Stimulated activated CD8-positive, alpha-beta memory T cell treated with anti-CD3 and anti-CD28 coated beads, Interleukin-7, amount 100 ng/mL, for 24 hours (primary cell): ENCODE measurements around the gene ST3GAL2.
"Not testable (repeated sequence)": the region's sequence is repeated elsewhere in the genome, so short reads cannot be mapped to it uniquely, and the experiment has no call there.

Experiments
- DNase-seq: peaks from one replicate; pipeline ENCODE4 v3.0.0-alpha.2; 2020; ENCODE audit warnings: low read depth

Gene ST3GAL2

DNA sequence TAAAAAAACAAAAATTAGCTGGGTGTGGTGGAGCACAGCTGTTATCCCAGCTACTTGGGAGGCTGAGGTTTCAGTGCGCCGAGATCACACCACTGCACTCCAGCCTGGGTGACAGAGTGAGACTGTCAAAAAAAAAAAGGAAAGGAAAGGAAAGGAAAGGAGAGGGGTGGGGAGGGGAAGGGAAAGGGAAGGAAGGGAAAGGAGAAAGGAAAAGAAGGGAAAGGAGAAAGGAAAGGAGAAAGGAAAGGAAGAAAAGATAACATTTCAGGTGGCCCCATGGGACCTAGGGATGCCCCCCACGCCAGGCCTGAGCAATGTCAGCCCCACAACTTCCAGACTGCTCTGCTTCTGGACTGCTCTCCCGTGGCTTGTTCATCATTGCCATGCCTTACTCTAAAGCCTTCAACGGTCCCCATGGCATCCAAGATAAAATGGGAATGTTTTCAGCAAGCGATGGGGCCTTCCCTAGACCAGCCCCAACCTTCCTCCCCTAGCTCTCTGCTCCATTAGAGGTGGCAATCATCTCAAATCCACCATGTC lies 55.4 kb downstream of the ST3GAL2 start:
- no peak for DNase-seq

DNA sequence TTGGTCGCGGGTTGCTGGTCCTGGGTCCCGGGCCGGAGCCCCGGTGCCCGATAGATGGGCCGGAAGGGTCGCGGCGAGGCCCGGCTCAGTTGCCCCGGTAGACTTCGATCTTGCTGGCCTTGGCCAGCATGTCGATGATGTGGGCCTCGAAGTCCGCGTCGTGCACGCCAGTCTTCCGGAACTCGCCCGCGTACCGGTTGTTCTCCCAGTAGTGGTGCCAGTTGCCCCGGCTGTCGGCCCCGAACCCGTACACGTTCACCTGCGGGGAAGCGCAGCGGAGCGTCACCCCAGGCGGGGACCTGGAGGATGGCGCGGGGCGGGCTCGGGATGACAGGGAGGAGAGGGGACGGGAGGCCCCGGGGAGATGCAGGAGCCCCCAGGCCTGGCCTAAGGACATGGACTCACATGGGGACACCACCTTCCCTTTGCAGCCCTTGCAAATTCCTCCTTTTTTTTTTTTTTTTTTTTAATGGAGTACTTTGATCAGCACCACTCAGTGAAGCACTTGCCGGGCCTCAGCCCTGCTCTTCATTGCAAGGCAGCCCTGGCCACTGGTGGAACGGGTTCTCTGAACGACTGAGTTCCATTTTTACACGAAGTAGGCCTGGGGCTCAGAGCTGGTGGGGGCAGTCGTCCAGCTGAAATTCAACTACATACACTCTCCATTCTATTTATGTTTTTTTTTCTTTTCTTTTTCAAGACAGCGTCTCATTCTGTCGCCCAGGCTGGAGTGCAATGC lies 57.1 kb downstream of the ST3GAL2 start:
- DNase-seq = peak; percentile 33

DNA sequence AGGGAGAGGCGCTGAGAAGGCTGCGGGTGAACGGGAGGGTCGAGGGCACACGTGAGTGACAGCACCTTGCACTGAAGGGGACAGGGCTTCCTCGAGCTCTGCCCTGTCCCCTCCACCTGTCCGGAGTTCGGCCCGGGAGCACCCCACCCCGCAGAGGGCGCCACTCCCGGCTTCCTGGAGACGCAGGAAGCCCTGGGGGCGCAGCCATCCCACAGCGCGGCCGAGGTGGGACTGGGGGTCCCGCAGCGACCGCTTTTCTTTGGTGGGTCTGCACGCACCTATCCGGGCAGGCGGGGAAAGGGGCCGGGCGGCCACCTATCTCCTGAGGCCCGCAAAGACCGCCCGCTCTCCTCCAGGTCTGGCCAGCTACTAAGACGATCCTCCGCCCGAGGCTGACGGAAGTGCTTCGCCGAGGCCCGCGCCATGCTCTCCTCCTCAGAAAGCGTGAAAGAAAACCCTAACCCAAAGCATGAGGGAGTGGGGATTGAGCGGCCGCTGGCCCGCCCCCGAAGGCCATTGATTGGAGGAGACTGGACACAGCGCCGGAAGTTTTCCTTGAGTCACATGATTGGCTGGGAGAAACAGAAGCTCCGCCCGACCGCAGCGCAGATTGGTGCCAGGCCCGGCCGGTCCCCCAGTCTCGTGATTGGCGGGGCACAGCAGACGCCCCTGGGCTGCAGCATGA lies 57.8 kb downstream of the ST3GAL2 start:
- DNase-seq = peak; percentile 89

DNA sequence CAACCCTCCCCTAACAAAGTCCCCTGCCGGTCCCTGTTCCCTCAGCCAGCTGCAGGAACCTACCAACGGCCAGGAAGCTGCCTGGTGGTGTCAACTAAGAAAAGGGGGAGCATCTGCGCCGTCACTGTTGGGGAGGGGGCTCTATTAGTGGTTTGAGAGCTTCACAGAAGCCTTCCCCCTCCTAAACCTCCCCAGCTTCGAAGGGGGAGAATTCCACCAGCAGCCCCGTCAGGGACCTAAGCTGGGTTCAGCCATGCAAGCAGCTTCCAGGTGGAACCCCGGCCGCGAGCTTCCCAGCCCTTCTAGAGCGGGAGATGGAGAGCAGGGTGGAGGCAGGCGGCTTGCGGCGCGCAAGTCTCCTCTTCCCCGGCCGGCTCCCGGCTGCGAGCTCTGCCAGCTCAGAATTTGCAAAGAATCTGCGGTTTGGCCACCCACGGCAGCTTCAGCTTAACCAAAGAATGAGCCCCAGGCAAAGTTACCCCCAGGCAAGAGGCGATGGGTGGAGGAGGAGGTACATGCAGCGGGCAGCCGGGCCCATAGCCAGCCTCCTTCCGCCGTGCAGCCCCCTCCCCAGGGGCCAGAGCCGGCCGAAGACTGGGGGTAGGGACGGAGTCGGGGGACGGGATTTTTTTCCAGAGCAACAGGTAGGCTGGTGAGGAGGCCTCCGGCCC lies 58.5 kb downstream of the ST3GAL2 start:
- peak; percentile 59 for DNase-seq

DNA sequence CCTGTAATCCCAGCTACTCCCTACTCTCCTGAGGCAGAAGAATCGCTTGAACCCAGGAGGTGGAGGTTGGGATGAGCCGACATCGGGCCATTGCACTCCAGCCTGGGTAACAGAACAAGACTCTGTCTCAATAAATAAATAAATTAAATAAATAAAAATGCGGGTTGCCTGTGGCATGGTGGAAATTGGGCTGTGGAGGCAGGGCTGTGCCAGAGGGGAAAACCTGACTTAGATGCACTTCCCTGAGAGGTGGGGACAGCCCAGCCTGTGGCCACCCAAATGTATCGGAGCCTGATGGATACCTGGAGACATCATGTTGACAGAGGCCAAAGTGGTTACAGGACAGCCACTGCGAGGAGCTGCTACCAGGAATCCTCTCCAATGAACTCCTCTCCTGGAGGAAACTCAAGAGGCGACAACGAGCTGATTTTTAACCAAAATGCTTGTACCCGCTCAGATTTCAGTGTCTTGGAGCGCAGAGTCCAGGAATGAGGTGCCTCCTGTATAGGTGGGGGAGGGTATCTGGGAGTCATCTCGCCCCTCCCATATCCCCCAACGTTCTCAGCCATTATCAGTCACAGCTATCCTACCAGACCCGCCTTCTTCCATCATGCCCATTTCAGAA lies 59.9 kb downstream of the ST3GAL2 start:
- no peak for DNase-seq

DNA sequence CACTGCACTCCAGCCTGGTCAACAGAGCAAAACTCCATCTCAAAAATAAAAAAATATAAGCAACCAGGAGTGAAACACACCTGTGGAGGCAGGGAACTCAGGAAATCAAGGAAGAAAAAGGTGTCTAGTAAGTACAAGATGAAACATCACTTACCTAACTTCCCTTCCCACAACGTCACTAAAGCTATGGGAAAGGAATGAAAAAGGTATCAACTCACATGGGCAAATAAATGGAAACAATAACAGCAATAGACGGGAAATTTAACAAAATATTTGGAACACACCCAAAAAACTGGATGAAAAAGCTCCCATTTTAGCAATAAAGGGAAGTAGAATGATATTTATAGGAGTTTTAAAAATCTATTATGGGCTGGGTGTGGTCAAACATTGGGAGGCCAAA lies 61.1 kb downstream of the ST3GAL2 start:
- DNase-seq = no peak

DNA sequence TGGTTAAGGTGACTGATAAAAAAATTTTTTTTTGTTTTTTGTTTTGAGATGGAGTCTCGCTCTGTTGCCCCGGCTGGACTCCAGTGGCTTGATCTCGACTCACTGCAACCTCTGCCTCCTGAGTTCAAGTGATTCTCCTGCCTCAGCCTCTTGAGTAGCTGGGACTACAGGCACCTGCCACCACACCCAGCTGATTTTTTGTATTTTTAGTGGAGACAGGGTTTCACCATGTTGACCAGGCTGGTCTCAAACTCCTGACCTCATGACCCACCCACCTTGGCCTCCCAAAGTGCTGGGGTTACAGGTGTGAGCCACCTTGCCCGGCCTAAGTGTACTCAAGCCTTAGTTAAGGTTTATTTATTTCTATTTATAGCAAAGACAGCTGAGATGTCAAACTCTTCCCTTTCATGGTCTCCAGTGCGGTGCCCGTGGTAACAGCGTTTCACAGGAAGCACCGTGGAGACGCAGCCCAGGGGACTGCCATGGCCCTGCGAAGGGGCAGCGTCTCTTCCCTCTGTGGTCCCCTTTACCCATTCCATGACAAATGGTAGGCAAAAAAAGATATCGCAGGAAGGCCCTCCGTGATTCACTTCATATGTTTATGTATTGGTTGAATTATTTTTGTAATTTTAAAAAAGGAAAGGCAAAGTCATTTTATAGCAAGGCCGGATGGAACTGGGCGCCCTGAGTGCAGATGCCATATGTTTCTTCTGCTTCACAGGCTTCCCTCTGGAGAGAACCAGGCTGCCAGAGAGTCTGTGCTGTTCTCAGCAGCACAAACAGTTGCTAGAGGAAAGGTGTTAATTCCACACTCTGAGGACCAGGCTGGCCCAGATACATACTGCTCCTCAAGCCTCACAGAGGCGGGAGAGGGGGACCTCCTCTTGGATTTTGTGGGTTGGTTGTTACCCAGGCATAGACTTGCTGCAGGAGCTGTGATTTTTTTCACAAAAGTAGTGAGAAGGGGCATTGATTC lies 63.0 kb downstream of the ST3GAL2 start:
- no peak for DNase-seq

DNA sequence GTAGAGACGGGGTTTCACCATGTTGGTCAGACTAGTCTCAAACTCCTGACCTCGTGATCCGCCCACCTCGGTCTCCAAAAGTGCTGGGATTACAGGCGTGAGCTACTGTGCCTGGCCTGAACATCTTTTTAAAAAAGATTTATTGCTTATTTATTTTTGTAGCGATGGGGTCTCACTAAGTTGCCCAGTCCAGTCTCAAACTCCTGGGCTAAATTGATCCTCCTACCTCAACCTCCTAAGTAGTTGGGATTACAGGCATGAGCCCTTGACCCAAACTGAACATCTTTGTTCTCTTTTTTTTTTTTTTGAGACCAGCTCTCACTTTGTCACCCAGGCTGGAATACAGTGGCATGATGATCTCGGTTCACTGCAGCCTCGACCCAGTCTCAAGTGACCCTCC lies 64.7 kb downstream of the ST3GAL2 start:
- DNase-seq = no peak

DNA sequence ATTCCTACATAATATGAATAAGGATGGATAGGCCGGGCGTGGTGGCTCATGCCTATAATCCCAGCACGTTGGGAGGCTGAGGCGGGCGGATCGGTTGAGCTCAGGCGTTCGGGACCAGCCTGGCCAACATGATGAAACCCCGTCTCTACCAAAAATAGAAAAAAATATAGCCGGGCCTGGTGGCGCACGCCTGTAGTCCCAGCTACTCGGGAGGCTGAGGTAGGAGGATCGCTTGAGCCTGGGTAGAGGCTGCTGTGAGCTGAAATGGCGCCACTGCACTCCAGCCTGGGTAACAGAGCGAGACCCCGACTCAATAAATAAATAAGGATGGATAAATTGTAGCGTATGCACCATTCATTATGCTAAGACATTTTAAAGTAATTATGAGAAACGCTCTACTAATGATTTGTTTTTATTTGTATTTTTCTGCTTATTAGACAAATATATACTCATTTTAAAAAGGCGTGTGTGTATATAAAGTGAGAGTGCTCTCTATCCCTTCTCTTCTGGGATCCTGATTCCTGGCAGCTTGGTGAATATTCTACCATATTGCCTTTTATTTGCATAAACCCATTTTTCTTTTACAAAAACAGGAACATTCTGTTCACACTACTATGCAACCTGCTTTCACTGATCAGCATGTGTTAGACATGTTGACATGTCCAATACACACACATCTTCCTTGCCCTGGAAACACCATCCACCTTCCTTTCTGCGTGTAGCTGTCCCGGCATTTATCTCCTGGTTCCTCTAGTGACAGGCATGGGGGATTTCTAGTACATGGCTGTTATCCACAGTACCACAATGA lies 65.8 kb downstream of the ST3GAL2 start:
- no peak for DNase-seq

DNA sequence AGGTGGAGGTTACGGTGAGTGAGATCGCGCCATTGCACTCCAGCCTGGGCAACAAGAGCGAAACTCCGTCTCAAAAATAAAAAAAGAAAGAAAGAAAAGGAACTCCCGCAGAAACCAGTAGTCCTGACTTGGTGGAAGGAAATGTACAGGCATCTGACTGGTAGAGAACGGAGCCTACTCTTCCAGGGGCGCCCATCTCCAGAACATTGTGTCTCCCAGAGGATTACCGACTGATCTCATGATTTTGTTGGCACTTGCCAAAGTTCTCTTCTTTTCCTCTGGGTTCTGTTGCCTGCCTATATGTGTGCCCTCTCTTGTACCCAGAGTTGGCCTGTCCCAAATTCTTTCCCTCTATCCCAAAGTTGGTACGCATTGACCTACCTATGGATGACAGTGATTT lies 68.0 kb downstream of the ST3GAL2 start:
- no peak for DNase-seq

DNA sequence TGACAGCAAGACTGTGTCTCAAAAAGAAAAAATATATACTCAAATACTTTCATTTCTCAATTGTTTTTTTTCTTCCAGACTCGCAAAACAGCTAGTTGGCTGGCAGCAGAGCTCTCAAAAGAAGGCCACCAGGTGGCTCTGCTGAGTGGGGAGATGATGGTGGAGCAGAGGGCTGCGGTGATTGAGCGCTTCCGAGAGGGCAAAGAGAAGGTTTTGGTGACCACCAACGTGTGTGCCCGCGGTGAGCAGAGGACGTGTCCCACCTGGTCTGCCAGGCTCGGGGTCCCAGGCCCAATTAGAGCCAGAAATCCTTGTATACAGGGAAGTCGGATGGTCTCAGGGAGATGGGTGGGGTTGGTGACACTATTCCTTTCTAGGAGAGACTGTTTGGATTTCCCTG lies 68.8 kb downstream of the ST3GAL2 start:
- not testable (repeated sequence) for DNase-seq

DNA sequence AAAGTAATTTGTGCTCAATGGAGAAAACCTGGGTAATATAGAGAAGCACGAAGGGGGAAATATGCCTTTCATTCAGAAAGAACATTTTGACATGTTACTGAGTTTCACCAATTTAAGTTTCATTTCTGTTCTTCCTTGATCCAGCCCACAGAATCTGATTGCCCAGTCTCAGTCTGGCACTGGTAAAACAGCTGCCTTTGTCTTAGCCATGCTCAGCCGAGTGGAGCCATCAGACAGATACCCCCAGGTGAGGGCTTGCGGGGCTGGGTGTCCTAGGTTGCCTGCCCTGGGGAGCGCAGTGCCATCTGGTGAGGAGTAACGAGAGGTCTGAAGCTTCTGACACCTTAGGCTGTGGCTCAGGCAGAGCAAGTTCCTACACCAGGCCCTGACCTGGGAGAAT lies 74.5 kb downstream of the ST3GAL2 start:
- no peak for DNase-seq

DNA sequence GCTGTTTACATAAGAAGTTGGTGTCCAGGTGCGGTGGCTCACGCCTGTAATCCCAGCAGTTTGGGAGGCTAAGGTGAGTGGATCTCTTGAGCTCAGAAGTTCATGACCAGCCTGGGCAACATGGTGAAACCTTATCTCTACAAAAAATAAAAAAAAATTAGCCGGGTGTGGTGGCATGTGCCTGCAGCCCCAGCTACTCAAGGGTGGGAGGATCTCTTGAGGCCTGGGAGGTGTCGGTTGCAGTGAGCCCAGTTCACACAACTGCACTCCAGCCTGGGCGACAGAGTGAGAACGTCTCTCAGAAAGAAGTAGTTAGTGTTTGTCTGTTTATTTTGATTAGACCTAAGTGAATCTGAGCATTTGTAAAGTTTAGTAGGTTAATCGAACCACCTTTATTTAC lies 79.3 kb downstream of the ST3GAL2 start:
- DNase-seq = no peak

DNA sequence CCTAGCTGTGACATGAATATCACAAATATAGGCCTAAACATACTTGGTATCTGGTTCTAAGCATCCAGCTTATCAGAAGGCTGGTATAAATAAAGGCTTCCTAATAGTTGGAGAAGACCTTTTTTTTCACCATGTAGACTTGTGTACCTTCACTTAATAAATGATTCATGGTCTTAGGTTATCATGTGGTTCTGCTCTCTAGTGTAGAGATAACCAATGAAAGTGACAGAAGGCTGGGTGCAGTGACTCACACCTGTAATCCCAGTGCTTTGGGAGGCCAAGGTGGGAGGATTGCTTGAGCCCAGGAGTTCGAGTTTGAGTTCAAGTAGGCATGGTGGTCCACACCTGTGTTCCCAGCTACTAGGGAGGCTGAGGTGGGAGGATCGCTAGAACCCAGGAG lies 89.1 kb downstream of the ST3GAL2 start:
- DNase-seq = no peak

DNA sequence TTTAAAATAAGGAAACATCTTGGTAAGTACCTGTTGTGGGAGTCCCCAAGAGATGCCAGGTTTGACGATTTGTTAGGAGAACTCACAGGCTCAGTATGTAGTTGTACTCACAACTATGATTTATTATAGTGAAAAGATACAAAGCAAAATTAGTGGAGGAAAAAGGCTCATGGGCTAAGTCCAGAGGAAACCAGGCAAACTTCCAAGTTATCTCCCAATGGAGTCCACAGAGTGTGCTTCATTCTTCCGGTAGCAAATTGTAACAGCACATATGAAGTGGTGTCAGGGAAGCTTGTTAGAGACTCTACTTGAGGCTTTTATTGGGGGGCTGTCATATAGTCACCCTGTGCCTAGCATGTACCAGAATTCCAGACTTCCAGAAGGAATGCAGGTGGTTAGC lies 89.9 kb downstream of the ST3GAL2 start:
- no peak for DNase-seq

DNA sequence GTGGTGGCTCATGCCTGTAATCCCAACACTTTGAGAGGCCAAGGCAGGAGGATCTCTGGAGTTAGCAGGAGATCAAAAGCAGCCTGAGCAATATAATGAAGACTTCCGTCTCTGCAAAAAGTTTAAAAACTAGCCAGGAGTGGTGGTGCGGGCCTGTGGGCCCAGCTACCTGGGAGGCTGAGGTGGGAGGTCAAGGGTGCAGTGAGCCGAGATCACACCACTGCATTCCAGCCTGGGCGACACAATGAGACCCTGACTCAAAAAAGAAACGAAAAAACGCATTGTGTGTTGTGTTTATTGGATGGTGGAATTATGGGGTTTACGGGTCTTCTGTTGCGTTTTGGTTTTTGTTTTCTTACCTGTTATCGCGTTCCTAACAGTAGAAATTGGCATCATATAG lies 93.1 kb downstream of the ST3GAL2 start:
- DNase-seq = no peak

DNA sequence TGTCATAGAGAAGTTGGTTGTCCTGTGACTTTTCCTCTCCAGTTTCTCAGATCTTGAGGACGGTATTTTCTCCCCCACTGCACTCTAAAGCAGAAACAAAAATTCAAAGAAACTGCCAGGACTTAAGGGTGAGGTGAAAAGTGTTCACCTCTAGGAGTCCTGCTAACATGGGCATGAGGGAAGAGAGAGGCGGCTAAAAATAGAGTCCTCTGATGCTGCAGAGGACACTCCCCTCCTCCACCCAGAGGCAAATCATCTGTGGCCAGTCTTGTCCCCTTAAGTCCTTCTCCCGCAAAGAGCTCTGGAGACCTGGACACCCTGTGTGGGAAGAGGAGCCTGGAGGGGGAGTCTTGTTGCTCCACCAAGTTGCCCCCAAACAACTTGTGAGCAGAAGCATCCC lies 96.9 kb downstream of the ST3GAL2 start:
- no peak for DNase-seq

DNA sequence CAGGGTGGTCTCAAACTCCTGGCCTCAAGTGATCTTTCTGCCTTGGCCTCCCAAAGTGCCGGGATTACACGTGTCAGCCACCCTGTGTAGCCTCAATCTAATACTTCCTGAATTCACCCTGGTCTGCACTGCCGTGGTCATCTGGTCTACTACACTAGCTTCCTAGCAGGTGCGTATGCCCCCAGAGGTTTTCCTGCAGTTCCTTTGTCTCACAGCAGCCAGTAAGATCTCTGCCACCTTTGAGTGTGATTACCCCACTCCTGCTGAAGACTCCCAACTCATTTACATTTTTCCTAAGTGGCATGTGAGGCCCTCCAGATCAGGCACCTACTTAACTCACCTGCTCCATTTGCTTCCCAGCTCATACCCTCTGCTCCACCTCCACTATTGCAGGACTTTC lies 97.3 kb downstream of the ST3GAL2 start:
- no peak for DNase-seq

DNA sequence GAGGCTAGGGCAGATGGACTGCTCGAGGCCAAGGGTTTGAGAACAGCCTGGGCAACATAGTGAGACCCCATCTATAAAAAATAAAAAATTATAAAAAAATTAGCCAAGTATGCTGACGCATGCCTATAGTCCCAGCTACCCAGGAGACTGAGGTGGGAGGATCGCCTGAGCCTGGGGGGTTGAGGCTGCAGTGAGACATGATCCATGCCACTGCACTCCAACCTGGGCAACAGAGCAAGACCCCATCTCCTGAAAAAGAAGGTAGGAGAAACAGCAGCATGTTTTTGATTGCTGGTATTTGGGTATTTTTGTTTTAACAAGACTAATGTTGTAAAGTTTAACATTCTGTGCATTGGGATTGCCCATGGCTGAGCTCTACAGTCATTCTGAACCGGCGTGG lies 101.1 kb downstream of the ST3GAL2 start:
- DNase-seq = no peak

DNA sequence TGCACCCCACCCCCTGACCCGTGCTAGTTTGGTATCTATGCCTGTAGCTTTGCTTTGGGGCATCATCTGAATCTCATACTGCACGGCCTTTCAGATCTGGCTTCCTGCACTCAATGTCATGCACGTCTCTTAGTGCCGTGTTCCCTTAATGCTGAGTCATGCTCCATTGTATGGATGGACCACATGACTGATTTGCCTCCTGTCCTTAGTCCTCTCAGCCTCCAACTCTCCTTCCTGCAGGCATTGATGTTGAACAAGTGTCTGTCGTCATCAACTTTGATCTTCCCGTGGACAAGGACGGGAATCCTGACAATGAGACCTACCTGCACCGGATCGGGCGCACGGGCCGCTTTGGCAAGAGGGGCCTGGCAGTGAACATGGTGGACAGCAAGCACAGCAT lies 106.2 kb downstream of the ST3GAL2 start:
- DNase-seq = not testable (repeated sequence)
